GM12865 (cell line): ENCODE measurements around the gene ZSWIM9.
"Not testable (repeated sequence)": the region's sequence is repeated elsewhere in the genome, so short reads cannot be mapped to it uniquely, and the experiment has no call there.

Experiments used
- DNase-seq: peaks from one replicate; pipeline ENCODE4 v3.0.0; 2010; ENCODE audit warnings: low read depth
- H3K4me3 ChIP-seq: 2 replicates; pipeline ENCODE4 v1.5.1; 2011; ENCODE audit warnings: mild to moderate bottlenecking, low read depth, low read length, control low read depth
- CTCF ChIP-seq: IDR thresholded peaks from 2 replicates; pipeline ENCODE4 v1.5.1; 2011; ENCODE audit warnings: low read length, control low read depth, low read depth, inconsistent platforms; ENCODE audit not compliant: insufficient read depth; ENCODE audit errors: missing control alignments

Gene ZSWIM9

GRCh38 chr19:48210005-48210404 lies 39.5 kb downstream of the ZSWIM9 start:
- no peak overlapping the region for H3K4me3 ChIP-seq
- no peak for DNase-seq
- no peak for TF ChIP-seq CTCF

- TF ChIP-seq CTCF, result no peak
- DNase-seq, result no peak
- no peak overlapping the region for H3K4me3 ChIP-seq
Measured at GRCh38 chr19:48213959-48214358, 43.5 kb downstream of the ZSWIM9 start.

- H3K4me3 ChIP-seq, result no peak overlapping the region
- TF ChIP-seq CTCF, result no peak
- no peak for DNase-seq
Measured at GRCh38 chr19:48216933-48217332, 46.5 kb downstream of the ZSWIM9 start.

- TF ChIP-seq CTCF, result no peak
- DNase-seq, result no peak
- H3K4me3 ChIP-seq, result no peak overlapping the region
Measured at GRCh38 chr19:48218997-48219396, 48.5 kb downstream of the ZSWIM9 start.

- DNase-seq, H3K4me3 ChIP-seq: not testable (repeated sequence)
Measured at GRCh38 chr19:48220784-48221183, 50.3 kb downstream of the ZSWIM9 start.

- TF ChIP-seq CTCF, result no peak
Measured at GRCh38 chr19:48221628-48222027, 51.1 kb downstream of the ZSWIM9 start.

GRCh38 chr19:48230555-48231129 lies 60.2 kb downstream of the ZSWIM9 start:
- TF ChIP-seq CTCF, result no peak
- H3K4me3 ChIP-seq, result no peak overlapping the region
- DNase-seq, result no peak

More at GRCh38 chr19:48221628-48222027, 51.1 kb downstream of the ZSWIM9 start:
- no peak for DNase-seq
- H3K4me3 ChIP-seq, result no peak overlapping the region
